ENCODE data around the gene APOF. TPM values are rescaled to one million over a fixed set of nuclear protein-coding genes. Genes with fewer than 3 reads are reported as not detected.
A peak's percentile ranks its signal among the peaks of the same experiment; 100 is the strongest.
"Not testable (repeated sequence)": the region's sequence is repeated elsewhere in the genome, so short reads cannot be mapped to it uniquely, and the experiment has no call there.

The APOF gene
- polyA plus RNA-seq, 3 donors, result 0.11 TPM; not detected in 2

DNA sequence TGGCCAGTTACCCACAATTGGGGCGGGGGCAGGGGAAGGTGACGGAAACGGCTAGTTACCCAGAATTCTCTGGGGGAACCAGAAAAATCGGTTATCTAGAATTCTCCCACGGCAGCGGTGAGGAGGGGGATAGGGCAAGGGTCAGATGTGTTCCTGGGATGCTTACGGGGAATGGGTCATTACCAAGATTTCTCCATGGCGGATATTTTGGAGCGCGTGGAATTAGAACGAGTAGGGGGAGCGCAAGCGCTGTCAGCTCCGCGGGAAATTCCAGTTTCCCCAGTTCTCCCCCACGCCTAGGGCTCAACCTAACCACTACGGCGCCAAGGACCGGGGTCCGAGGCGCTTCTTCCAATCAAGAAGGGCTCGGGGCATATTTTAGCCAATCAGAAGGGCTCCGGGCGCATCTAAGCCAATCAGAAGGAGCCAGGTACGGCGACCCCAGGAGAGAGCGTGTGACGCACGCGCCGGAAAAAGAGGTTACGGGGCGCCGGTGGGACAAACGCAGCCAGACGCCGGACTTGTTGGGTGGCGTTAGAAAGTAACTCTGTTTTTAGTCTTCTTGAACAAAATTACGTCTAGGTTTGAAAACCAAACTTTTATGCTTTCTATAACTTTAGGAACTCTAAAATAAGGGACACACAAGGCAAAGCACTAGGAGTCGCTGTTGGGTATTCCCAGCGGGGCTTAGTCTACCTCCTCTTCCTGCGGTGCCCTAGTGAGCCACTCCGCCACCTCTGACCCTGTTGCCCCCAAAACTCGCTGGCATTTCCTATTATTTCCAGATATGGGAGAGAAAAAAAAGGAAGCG, 28.8 kb downstream of the APOF start, which contains the start of gene PAN2:
Gene PAN2, minus strand, starts transcription at position 322 of the 811 bp plus-strand sequence. CDS start 906 bp downstream, outside the sequence.
- peak; percentile 87 to 95 (median 93) for DNase-seq (ENCODE audit: low read depth in 3 of 3, low spot score in 2 of 3)

DNA sequence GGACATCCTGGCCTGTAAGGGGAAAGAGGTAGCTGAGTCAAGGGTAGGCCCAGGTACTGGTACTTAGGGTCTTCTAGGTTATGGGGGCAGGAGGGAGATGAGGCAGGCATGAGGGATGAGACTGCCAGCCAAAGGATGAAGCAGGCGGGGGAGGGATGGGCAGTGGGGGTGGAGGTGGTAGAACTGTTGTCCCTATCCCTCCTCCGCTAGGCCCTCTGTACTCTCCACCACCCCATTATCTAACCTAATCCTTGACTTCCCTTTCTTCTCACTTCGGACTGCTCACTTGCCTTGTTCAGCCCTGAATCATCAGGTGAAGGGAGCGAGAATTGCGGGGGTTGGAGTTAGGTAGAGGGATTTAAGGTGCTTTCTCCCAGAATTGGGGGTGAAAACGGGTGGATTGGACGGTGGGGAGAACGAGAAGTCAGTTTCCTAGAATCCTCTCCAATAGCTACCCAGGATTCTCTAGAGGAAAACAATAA, 29.4 kb downstream of the APOF start:
- DNase-seq (ENCODE audit: low read depth in 3 of 3, low spot score in 2 of 3), result no peak

DNA sequence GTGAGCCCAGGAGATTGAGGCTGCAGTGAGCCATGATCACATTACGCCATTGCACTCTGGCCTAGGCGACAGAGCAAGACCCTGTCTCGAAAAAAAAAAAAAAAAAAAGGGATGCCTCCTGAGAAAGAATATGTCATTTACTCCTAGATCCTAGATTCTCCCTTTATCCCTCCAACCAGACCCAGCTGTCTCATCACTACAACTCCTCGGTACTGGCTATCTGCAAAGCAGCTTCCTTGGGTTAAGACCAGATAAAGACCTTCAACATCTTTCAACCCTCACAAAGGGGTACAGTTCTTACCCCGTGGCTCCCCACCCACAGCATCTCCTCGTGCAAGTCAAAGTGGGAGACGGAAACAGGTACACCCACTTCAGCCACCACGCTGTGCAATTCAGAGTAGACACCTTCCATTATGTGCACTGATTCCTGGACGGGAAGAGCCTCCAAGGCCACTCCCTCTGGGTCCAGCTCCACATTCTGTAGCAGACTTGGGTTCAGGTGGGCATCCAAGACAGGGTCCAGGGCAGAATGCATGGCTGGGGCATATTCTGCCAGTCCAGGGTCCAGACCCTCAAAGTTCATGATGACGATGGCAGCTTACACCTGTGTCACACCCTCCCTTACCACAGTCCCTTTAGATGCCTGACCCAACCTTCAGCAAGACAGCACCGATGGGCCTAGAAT, 30.0 kb downstream of the APOF start:
- no peak for DNase-seq (ENCODE audit: low read depth in 3 of 3, low spot score in 2 of 3)

DNA sequence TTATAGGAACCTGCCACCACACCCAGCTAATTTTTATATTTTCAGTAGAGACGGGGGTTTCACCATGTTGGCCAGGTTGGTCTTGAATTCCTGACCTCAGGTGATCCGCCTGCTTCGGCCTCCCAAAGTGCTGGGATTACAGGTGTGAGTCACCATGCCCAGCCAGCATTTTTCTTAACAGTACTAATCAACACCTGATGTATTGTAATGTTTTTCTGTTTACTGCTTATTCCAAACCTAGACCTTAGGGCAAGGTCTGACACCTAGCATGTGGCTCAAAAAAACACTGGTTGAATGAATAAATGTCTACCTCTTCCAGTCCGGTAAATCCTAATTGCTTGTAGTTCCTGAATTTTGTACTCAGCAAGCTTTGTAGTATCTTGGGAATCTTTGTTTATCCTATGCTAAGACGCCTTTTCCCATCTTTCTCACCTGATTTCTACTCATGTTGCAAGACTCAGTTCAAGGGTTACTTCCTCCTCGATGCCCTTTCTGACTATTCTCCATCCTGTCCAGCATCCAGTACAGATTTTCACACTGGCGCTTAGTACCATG, 31.6 kb downstream of the APOF start:
- no peak for DNase-seq (ENCODE audit: low read depth in 3 of 3, low spot score in 2 of 3)

DNA sequence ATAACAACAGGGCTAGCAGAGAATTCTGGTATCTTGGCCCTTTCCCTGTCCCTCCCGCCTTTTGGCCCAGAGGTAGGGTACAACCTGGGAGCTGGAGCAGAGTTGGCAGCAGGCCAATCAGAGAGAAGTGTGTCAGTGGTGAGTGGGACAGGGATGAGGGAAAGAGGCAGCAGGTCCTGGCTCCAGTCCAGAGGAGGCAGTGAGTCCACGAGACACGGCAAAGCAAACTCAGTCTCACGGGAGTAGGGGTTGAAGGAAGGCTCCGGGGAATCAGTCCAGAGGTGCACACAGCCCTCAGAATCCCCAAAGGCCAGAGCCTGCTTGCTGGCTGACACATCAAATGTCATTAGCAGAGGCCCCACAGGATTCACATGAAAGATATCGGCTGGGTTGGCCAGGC, 36.1 kb downstream of the APOF start:
- no peak for DNase-seq (ENCODE audit: low read depth in 3 of 3, low spot score in 2 of 3)

DNA sequence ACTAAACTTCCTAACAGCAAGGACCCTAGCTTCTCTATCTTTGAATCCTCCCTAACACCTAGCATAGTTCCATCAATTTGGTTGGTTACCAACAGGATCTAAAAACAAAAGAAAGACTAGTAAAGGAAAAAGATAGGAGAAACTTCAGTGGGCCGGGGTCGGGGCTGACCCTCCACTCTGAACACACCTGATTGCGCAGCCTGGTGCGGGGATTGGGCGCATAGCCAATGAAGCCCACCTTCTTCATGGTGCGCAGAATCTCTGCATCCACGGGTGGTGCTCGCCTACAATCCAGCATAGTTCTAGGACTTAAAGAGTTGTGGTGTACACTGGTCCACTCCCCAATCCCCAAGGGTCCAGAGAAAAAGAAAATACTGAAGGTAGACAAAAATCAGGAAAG, 36.5 kb downstream of the APOF start:
- no peak for DNase-seq (ENCODE audit: low read depth in 3 of 3, low spot score in 2 of 3)

DNA sequence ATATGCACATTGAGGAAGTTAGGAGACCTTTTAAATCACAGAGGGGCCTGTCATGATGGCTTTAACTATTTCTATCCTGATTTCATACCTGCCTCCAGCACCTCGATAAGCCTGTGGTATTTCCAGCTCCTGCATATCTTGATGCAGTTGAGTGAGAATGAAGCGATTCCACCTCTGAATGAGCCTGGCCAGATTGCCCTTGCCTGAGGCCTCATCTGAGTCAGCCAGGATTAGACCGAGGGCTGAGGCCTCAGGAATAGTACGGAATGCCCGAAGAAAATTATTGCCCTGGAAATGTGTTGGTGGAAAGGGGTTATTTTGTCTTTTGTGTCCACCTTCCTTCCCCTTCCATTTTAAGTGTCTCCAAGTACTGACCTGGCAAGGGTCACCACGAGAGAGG, 38.5 kb downstream of the APOF start:
- no peak for DNase-seq (ENCODE audit: low read depth in 3 of 3, low spot score in 2 of 3)

DNA sequence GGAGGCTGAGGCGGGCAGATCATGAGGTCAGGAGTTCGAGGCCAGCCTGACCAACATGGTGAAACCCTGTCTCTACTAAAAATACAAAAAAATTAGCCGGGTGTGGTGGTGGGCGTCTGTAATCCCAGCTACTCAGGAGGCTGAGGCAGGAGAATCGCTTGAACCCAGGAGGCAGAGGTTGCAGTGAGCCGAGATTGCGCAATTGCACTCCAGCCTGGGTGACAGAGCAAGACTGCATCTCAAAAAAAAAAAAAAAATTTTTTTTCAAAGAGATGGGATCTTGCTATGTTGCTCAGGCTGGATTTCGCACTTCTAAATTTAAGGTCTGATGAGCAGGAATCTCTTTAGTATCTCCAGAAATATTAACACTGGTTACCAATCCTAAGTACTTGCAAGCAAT, 41.0 kb downstream of the APOF start:
- not testable (repeated sequence) for DNase-seq (ENCODE audit: low read depth in 3 of 3, low spot score in 2 of 3)

DNA sequence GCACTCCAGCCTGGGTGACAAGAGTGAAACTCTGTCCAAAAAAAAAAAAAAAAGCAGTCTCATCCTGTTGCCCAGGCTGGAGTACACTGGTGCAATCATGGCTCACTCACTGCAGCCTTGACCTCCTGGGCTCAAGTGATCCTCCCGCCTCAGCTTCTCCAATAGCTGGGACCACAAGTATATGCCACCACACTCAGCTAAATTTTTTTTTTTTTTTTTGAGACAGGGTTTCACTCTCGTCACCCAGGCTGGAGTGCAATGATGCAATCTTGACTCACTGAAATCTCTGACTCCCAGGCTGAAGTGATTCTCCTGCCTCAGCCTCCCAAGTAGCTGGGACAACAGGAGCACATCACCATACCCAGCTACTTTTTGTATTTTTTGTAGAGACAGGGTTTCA, 41.6 kb downstream of the APOF start:
- DNase-seq (ENCODE audit: low read depth in 3 of 3, low spot score in 2 of 3), result no peak

DNA sequence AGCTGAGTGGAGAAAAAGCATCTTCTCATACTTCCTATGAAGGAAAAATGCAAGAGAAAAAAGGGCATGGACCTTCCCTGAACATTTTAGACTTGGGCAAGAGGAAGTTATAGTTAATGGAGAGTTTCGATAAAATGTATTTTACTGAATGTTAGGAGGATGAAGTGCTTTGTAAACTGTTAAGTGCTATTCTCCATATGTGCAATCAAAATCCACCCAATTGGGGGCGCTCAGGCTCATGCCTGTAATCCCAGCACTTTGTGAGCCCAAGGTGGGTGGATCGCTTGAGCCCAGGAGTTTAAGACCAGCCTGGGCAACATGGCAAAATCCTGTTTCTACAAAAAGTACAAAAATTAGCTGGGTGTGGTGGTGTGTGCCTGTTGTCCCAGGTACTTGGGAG, 45.0 kb downstream of the APOF start:
- DNase-seq (ENCODE audit: low read depth in 3 of 3, low spot score in 2 of 3), result no peak

DNA sequence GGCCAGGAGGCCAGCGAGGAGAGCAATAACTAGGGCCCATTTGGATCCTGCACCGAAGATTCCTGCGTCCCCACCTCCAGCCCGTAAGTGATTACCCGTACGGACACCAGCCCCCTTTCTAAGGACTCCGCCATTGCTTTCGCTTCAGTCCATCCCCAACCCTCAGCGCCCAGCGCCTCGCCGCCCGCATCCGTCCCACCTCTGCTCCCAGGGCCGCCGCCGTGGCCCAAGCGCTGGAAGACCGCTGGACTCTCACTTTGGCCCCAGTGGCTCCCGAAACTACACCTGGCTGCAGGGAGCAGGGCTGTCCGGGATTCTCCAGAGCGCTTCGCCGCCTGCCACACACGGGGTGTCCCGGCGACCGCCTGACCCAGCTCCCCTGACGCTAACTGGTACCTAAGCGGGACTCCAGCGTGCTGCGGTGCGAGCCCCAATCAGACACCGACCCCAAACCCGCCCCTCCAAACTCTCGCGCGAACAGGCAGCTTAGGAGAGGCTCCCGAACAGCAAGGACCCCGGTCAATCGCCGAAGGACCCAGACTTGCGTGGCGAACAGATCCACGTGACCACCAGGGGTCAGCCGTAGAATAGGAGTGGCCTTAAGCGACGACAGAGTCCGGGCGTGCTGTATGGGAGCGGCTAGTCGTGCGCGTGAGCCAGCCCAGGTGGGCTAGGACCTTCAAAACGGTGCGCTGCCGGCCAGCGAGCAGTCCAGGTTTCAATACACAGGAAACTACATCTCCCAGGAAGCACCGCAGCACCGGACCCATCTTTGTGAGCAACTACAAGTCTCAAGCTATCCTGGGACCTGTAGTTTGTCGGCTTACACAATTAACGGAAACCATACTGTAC, 46.8 kb downstream of the APOF start, which contains the start of gene CNPY2:
Gene CNPY2, minus strand, starts transcription at position 367 of the 852 bp plus-strand sequence. CDS start 771 bp downstream, outside the sequence.
- DNase-seq (ENCODE audit: low read depth in 3 of 3, low spot score in 2 of 3), result peak; percentile 93 to 95 (median 95)

DNA sequence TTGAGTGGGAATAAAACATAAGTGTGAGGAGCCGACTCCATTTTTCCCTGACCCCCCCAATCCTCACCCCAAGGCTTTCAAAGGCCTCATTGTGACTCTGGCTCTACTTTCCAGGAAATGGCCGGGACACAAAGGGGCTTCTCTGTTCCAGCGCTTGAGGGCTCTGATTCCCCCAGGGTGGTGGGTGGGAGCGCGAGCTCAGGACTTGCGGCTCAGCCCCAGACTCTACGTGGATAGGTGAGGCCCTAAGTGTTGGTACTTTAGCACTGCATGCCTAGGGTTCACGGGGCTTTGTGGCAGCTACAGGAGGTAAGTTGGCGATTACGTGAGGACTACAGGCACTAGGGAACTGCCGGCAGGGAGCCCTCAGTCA, 47.4 kb downstream of the APOF start:
- no peak for DNase-seq (ENCODE audit: low read depth in 3 of 3, low spot score in 2 of 3)

DNA sequence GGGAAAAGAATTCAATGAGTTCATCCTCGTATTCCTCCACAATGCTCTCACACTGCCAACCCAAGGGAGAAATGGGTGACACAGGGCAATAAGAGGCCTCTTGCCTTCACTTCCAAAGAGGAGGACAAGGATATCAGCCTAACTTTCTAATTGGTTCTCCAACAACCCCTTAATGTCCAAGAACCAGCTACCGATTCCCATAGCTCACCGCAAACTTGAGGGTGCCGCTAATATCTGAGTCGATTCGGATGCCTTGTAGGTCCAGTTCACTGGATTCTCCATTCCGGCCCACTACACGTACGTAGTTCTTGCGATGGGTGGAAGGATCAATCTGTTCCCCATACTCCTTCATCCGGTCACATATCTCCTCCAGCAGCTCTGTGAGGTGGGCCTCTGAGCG, 51.7 kb downstream of the APOF start:
- no peak for DNase-seq (ENCODE audit: low read depth in 3 of 3, low spot score in 2 of 3)

Other genes with a start within 250 kb of the APOF start
- 1,000 to 10,000 TPM; 5,478 to 6,026 (median 6,015) TPM for gene RPL41, start 246.2 kb downstream of the APOF start, polyA plus RNA-seq (ENCODE audit: insufficient read length in 3 of 3)
- 1 to 10 TPM; 5.8 to 6.3 (median 6.1) TPM for gene ZC3H10, start 244.6 kb downstream of the APOF start, polyA plus RNA-seq (ENCODE audit: insufficient read length in 3 of 3)
- 10 to 100 TPM; 75.1 to 82.9 (median 77.6) TPM for gene ESYT1, start 234.6 kb downstream of the APOF start, polyA plus RNA-seq (ENCODE audit: insufficient read length in 3 of 3)
- gene MYL6B, start 210.3 kb downstream of the APOF start, polyA plus RNA-seq (ENCODE audit: insufficient read length in 3 of 3), result 100 to 1,000 TPM; 176 to 177 (median 176) TPM
- gene MYL6, start 204.5 kb downstream of the APOF start, polyA plus RNA-seq (ENCODE audit: insufficient read length in 3 of 3), result 1,000 to 10,000 TPM; 2,228 to 2,441 (median 2,313) TPM
- gene SMARCC2, start 173.4 kb downstream of the APOF start, polyA plus RNA-seq (ENCODE audit: insufficient read length in 3 of 3), result 100 to 1,000 TPM; 112 to 131 (median 118) TPM
- 10 to 100 TPM; 44.8 to 48.4 (median 46.7) TPM for gene RNF41, start 140.9 kb downstream of the APOF start, polyA plus RNA-seq (ENCODE audit: insufficient read length in 3 of 3)
- gene NABP2, start 138.5 kb downstream of the APOF start, polyA plus RNA-seq (ENCODE audit: insufficient read length in 3 of 3), result 10 to 100 TPM; 26.1 to 31.5 (median 29.5) TPM
- 10 to 100 TPM; 36.0 to 50.3 (median 49.2) TPM for gene SLC39A5, start 132.8 kb downstream of the APOF start, polyA plus RNA-seq (ENCODE audit: insufficient read length in 3 of 3)
- 10 to 100 TPM; 24.9 to 27.2 (median 25.2) TPM for gene ANKRD52, start 104.5 kb downstream of the APOF start, polyA plus RNA-seq (ENCODE audit: insufficient read length in 3 of 3)
- 10 to 100 TPM; 16.6 to 19.6 (median 16.8) TPM for gene COQ10A, start 95.9 kb downstream of the APOF start, polyA plus RNA-seq (ENCODE audit: insufficient read length in 3 of 3)
- gene CS, start 62.5 kb downstream of the APOF start, polyA plus RNA-seq (ENCODE audit: insufficient read length in 3 of 3), result 100 to 1,000 TPM; 216 to 220 (median 217) TPM
- 100 to 1,000 TPM; 155 to 171 (median 163) TPM for gene CNPY2, start 46.9 kb downstream of the APOF start, polyA plus RNA-seq (ENCODE audit: insufficient read length in 3 of 3)
- 10 to 100 TPM; 73.1 to 89.8 (median 75.8) TPM for gene PAN2, start 28.9 kb downstream of the APOF start, polyA plus RNA-seq (ENCODE audit: insufficient read length in 3 of 3)
- under 1 TPM; 0.58 to 0.82 (median 0.65) TPM for gene IL23A, start 24.0 kb downstream of the APOF start, polyA plus RNA-seq (ENCODE audit: insufficient read length in 3 of 3)
- gene STAT2, start 2.8 kb downstream of the APOF start, polyA plus RNA-seq (ENCODE audit: insufficient read length in 3 of 3), result 10 to 100 TPM; 78.6 to 87.0 (median 85.2) TPM
- gene TIMELESS, start 86.6 kb upstream of the APOF start, polyA plus RNA-seq (ENCODE audit: insufficient read length in 3 of 3), result 10 to 100 TPM; 34.8 to 38.2 (median 35.2) TPM
- gene MIP, start 91.8 kb upstream of the APOF start, polyA plus RNA-seq (ENCODE audit: insufficient read length in 3 of 3), result under 1 TPM in 1 of 3 donors, not detected in 2; 0.18 TPM
- gene SPRYD4, start 105.7 kb upstream of the APOF start, polyA plus RNA-seq (ENCODE audit: insufficient read length in 3 of 3), result 1 to 10 TPM; 3.9 to 4.2 (median 4.1) TPM
- 1 to 10 TPM in 2 of 3 donors, under 1 TPM in 1; 0.89 to 1.7 (median 1.1) TPM for gene GLS2, start 125.3 kb upstream of the APOF start, polyA plus RNA-seq (ENCODE audit: insufficient read length in 3 of 3)
- 10 to 100 TPM; 40.8 to 48.7 (median 42.5) TPM for gene RBMS2, start 159.0 kb upstream of the APOF start, polyA plus RNA-seq (ENCODE audit: insufficient read length in 3 of 3)

All from right renal cortex interstitium (tissue), 3 donors.